Adrenal gland (tissue), 12 donors: ENCODE results near the gene SLU7. TPM values are rescaled to one million over a fixed set of nuclear protein-coding genes. Genes with fewer than 3 reads are reported as not detected.

Experiments
- DNase-seq, 7 donors: peaks; one replicate each; pipeline ENCODE4 v3.0.0-alpha.2; 2019 to 2020
- H3K27ac ChIP-seq, 5 donors: fragments of 200-600 bp; sonication (generic) in 4 of 5; 1 replicate in 3 of 5; 2 replicates in 2 of 5; pipeline versions ENCODE4 v1.5.1 to v1.8.0; 2016 to 2020; ENCODE audit warnings: mild to moderate bottlenecking in 1 of 5
- H3K27me3 ChIP-seq: fragments of 200-600 bp; 2 replicates; pipeline ENCODE4 v1.8.0; 2021
- H3K36me3 ChIP-seq, 2 donors: fragments of 200-600 bp; replicated peaks in 1 of 2; 1 replicate in 1 of 2; 2 replicates in 1 of 2; pipeline versions ENCODE4 v1.5.1 to v1.8.0; 2018 to 2022
- H3K4me1 ChIP-seq, 2 donors: fragments of 200-600 bp; replicated peaks in 1 of 2; 1 replicate in 1 of 2; 2 replicates in 1 of 2; pipeline versions ENCODE4 v1.5.1 to v1.8.0; 2018 to 2021
- H3K4me3 ChIP-seq, 4 donors: fragments of 200-600 bp; sonication (generic) in 3 of 4; one replicate each; pipeline ENCODE4 v1.5.1; 2016 to 2018
- H3K9me3 ChIP-seq, 3 donors: fragments of 200-600 bp; sonication (generic) in 1 of 3; replicated peaks in 1 of 3; 1 replicate in 2 of 3; 2 replicates in 1 of 3; pipeline versions ENCODE4 v1.5.1 to v1.8.0; 2016 to 2021
- POLR2A ChIP-seq, 2 donors: fragments of 450-650 bp; IDR thresholded peaks; one replicate each; pipeline ENCODE4 v1.6.1; 2017; ENCODE audit warnings: antibody characterized with exemption in 2 of 2, mild to moderate bottlenecking in 2 of 2, moderate library complexity in 1 of 2
- WGBS, 4 donors: extraction: QIAGEN DNeasy Blood & Tissue Kit in 2 of 4; methylation state at CpG; one replicate each; pipeline versions ENCODE4 v1.1.5 to v1.1.7; 2013 to 2017; 5-methylcytosine and 5-hydroxymethylcytosine counted together
- intact Hi-C, 2 donors: fragments of 100-400 bp; cut with DNase I; formaldehyde crosslinking; loops; one replicate each; pipeline versions ENCODE4 v1.14.1 to v1.15.0; 2022 to 2023
- polyA plus RNA-seq, 3 donors: library from polyadenylated mRNA; stranded (reverse); fragments of 200-250 nt in 2 of 3; fragments of 350-450 nt in 1 of 3; fragmentation: Illumina TruSeq in 1 of 3; extraction: RNeasy Lipid Tissue Mini Kit (QIAGEN cat#74804) in 1 of 3; gene quantifications; one replicate each; pipeline ENCODE4 v1.2.3, GENCODE V29; 2013 to 2014
- total RNA-seq, 9 donors: library from RNA; depleted of rRNA in 4 of 9; stranded (reverse); fragments of >200 nt in 4 of 9; fragments of 120-200 nt in 1 of 9; fragmentation: NEBNext Ultra II Directional in 1 of 9; extraction: Animal tissue kit (Norgen Biotek cat#: 25700) in 1 of 9; gene quantifications; one replicate each; pipeline versions ENCODE4 v1.1.0 to v1.2.4, GENCODE V29; 2013 to 2023
- TF ChIP-seq, protein P1 (sequence below), 6 experiments: fragments of 450-650 bp in 4 of 6; fragments of 200-600 bp in 2 of 6; sonication (generic) in 1 of 6; IDR thresholded peaks; 1 replicate in 5 of 6; 2 replicates in 1 of 6; pipeline versions ENCODE4 v1.5.1 to v1.8.0; 2016 to 2021; ENCODE audit warnings: antibody characterized with exemption in 6 of 6, mild to moderate bottlenecking in 2 of 6, moderate library complexity in 1 of 6
- donor health status: healthy with polysubstance abuse.
- donor health status: Bipolar disorder and iron deficiency.
- donor health status: DM: yes; HTN: yes; CAD: no.
- donor health status: DM: no; HTN: no; CAD: no.
- donor health status: DM: no; HTN: no; CAD: no.
- donor health status: DM: yes; HTN: yes; CAD: no.

The SLU7 gene
- total and polyA plus RNA-seq, 12 donors: 27.1 to 138 (median 47.7) TPM

- 77 to 90% (median 81%) methylated on average over 4 of the region's 4 CpGs for WGBS, 4 donors
- TF ChIP-seq POLR2A (IDR thresholded peaks at IDR 0.05): no peak
- TF ChIP-seq, protein P1, sequence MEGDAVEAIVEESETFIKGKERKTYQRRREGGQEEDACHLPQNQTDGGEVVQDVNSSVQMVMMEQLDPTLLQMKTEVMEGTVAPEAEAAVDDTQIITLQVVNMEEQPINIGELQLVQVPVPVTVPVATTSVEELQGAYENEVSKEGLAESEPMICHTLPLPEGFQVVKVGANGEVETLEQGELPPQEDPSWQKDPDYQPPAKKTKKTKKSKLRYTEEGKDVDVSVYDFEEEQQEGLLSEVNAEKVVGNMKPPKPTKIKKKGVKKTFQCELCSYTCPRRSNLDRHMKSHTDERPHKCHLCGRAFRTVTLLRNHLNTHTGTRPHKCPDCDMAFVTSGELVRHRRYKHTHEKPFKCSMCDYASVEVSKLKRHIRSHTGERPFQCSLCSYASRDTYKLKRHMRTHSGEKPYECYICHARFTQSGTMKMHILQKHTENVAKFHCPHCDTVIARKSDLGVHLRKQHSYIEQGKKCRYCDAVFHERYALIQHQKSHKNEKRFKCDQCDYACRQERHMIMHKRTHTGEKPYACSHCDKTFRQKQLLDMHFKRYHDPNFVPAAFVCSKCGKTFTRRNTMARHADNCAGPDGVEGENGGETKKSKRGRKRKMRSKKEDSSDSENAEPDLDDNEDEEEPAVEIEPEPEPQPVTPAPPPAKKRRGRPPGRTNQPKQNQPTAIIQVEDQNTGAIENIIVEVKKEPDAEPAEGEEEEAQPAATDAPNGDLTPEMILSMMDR (IDR thresholded peaks at IDR 0.05): no peak
- H3K9me3 ChIP-seq: no peaks in the 10 kb centered on the region
- DNase-seq: no peak
- H3K4me1 ChIP-seq: no peaks in the 10 kb centered on the region
- no peak overlapping the region for H3K27ac ChIP-seq
- H3K4me3 ChIP-seq: no peak overlapping the region
- no peaks in the 10 kb centered on the region for H3K27me3 ChIP-seq
- no peaks in the 10 kb centered on the region for H3K36me3 ChIP-seq
- intact Hi-C loops: no loop called here
These were observed 44.3 kb upstream of the SLU7 start for GRCh38 chr5:160463227-160463626.

GRCh38 chr5:160462167-160462566 is 43.3 kb upstream of the SLU7 start:
- Histone ChIP-seq H3K27me3 (no peaks in the 10 kb centered on the region), H3K36me3 (no peaks in the 10 kb centered on the region)

GRCh38 chr5:160461378-160461777 is 42.5 kb upstream of the SLU7 start:
- H3K36me3 ChIP-seq: no peaks in the 10 kb centered on the region
- TF ChIP-seq, protein P1 (IDR thresholded peaks at IDR 0.05): no peak
- intact Hi-C loops: no loop called here
- no peak for DNase-seq
- no peak overlapping the region for H3K4me3 ChIP-seq
- 70 to 93% (median 87%) methylated on average over 6 of the region's 6 CpGs for WGBS, 4 donors
- H3K9me3 ChIP-seq: no peaks in the 10 kb centered on the region
- no peaks in the 10 kb centered on the region for H3K27me3 ChIP-seq
- H3K27ac ChIP-seq: no peak overlapping the region
- H3K4me1 ChIP-seq: no peaks in the 10 kb centered on the region

More at GRCh38 chr5:160462167-160462566, 43.3 kb upstream of the SLU7 start:
- 59 to 79% (median 78%) methylated on average over 1 to 2 of the region's 2 CpGs for WGBS, 4 donors
- Histone ChIP-seq H3K27ac (no peak overlapping the region), H3K4me1 (no peaks in the 10 kb centered on the region), H3K9me3 (no peaks in the 10 kb centered on the region), H3K4me3 (no peak overlapping the region)
- intact Hi-C loops: no loop called here
- TF ChIP-seq, protein P1 (IDR thresholded peaks at IDR 0.05): no peak
- no peak for TF ChIP-seq POLR2A (IDR thresholded peaks at IDR 0.05)
- no peak for DNase-seq

DNA sequence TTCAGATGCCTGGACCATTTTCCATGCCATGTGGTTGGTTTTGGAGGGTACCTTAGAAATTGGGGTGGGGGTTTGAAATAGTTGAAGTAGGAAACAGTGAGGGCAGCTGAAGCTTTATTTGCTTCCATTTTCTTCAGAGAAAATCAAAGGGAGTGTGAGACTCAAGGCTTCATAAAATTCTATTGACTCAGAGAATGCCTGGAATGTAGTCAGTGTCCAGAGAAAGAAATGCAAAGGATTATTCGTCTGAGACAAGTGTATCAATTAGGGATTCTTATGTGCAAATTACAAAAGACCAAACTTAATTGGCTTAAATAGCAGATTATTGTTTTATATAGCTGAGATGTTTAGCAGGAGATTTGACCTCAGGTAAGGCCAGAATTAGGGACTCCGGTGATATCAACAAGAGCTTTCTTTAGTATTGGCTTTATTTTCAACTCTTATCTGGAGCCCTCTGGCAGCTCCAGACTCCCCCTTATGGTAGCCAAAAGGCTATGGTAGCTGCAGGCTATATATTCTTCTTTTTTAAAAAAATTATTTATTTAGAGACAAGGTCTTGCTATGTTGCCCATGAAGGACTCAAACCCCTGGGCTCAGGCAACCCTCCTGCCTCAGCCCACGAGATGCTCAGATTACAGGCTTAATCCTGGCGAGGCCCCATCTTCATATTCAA is 41.6 kb upstream of the SLU7 start:
- 76 to 81% (median 78%) methylated on average over 4 of the region's 4 CpGs for WGBS, 4 donors
- intact Hi-C loops: no loop called here
- no peak overlapping the region for H3K4me3 ChIP-seq
- H3K36me3 ChIP-seq: no peaks in the 10 kb centered on the region
- no peak overlapping the region for H3K27ac ChIP-seq
- H3K27me3 ChIP-seq: no peaks in the 10 kb centered on the region
- no peaks in the 10 kb centered on the region for H3K9me3 ChIP-seq
- TF ChIP-seq, protein P1 (IDR thresholded peaks at IDR 0.05): no peak
- TF ChIP-seq POLR2A (IDR thresholded peaks at IDR 0.05): no peak
- DNase-seq: no peak
- H3K4me1 ChIP-seq: no peaks in the 10 kb centered on the region
